GM18867 (cell line): ENCODE data around the gene STIL.
"Not testable (repeated sequence)": the region's sequence is repeated elsewhere in the genome, so short reads cannot be mapped to it uniquely, and the experiment has no call there.

Experiments used
- ATAC-seq: cut with Tn5 transposase; IDR thresholded peaks from one replicate; pipeline ENCODE4 v1.9.1; 2021; ENCODE audit warnings: mild to moderate bottlenecking, moderate library complexity; ENCODE audit not compliant: unreplicated experiment

Gene STIL

GRCh38 chr1:47223174-47223920 lies 90.6 kb downstream of the STIL start:
- no peak for ATAC-seq

GRCh38 chr1:47222476-47222875 lies 91.5 kb downstream of the STIL start:
- ATAC-seq: no peak

GRCh38 chr1:47219590-47220220 lies 94.2 kb downstream of the STIL start:
- ATAC-seq: no peak

- no peak for ATAC-seq
Measured at GRCh38 chr1:47219001-47219400, 94.9 kb downstream of the STIL start.

GRCh38 chr1:47216278-47217059 lies 97.5 kb downstream of the STIL start:
- no peak for ATAC-seq

GRCh38 chr1:47215713-47216112 lies 98.2 kb downstream of the STIL start:
- no peak for ATAC-seq

GRCh38 chr1:47214549-47214948 lies 99.4 kb downstream of the STIL start:
- no peak for ATAC-seq

- ATAC-seq: no peak
Measured at GRCh38 chr1:47213230-47213963, 100.5 kb downstream of the STIL start.

- ATAC-seq: no peak
Measured at GRCh38 chr1:47212636-47213229, 101.2 kb downstream of the STIL start.

- ATAC-seq: no peak
Measured at GRCh38 chr1:47211796-47212269, 102.1 kb downstream of the STIL start.

- no peak for ATAC-seq
Measured at GRCh38 chr1:47210666-47211065, 103.3 kb downstream of the STIL start.

GRCh38 chr1:47209725-47210325 lies 104.1 kb downstream of the STIL start:
- ATAC-seq: no peak

- ATAC-seq: no peak
Measured at GRCh38 chr1:47209091-47209490, 104.9 kb downstream of the STIL start.

GRCh38 chr1:47208374-47208850 lies 105.5 kb downstream of the STIL start:
- ATAC-seq: no peak

- no peak for ATAC-seq
Measured at GRCh38 chr1:47207803-47208373, 106.1 kb downstream of the STIL start.

GRCh38 chr1:47205918-47206317 lies 108.0 kb downstream of the STIL start:
- no peak for ATAC-seq

GRCh38 chr1:47203504-47203903 lies 110.4 kb downstream of the STIL start:
- not testable (repeated sequence) for ATAC-seq

GRCh38 chr1:47201179-47201578 lies 112.8 kb downstream of the STIL start:
- no peak for ATAC-seq
